HFFc6 (cell line): Measurements from ENCODE around the gene SERPINA12. TPM values are rescaled to one million over a fixed set of nuclear protein-coding genes. Genes with fewer than 3 reads are reported as not detected.

Source experiments
- DNase-seq: peaks from one replicate; pipeline ENCODE4 v3.0.0-alpha.2; 2018
- H3K27ac Mint-ChIP-seq: 2 replicates; pipeline ENCODE4 v1.8.0; 2020; ENCODE audit warnings: mild to moderate bottlenecking, mixed read lengths
- H3K27me3 Mint-ChIP-seq: 2 replicates; pipeline ENCODE4 v1.8.0; 2021; ENCODE audit warnings: mild to moderate bottlenecking, moderate library complexity, mixed read lengths; ENCODE audit not compliant: insufficient read depth
- H3K36me3 Mint-ChIP-seq: 2 replicates; pipeline ENCODE4 v1.8.0; 2021; ENCODE audit warnings: low read depth, mixed read lengths
- H3K4me1 Mint-ChIP-seq: 2 replicates; pipeline ENCODE4 v1.8.0; 2020; ENCODE audit warnings: low read depth, mixed read lengths
- H3K4me3 Mint-ChIP-seq: 2 replicates; pipeline ENCODE4 v1.8.0; 2020; ENCODE audit warnings: mild to moderate bottlenecking, moderate library complexity, mixed read lengths
- H3K9me3 Mint-ChIP-seq: 2 replicates; pipeline ENCODE4 v1.8.0; 2020; ENCODE audit warnings: mild to moderate bottlenecking, mixed read lengths
- total RNA-seq, 6 experiments: library from RNA; stranded (reverse); fragmentation: NEBNext Ultra II Directional; extraction: Animal tissue kit (Norgen Biotek cat#: 25700); gene quantifications; 2 replicates in 1 of 6; 3 replicates in 5 of 6; pipeline ENCODE4 v1.2.3, GENCODE V29; 2021
- TF ChIP-seq, protein P1 (sequence below): fragments of 200-600 bp; sonication (generic); IDR thresholded peaks from 2 replicates; pipeline ENCODE4 v1.5.0; 2021; ENCODE audit warnings: antibody characterized with exemption, mild to moderate bottlenecking

Gene SERPINA12
- total RNA-seq, 6 experiments from 2014 or later = not detected

- H3K27me3 Mint-ChIP-seq = peaks cover 2% of the 10 kb centered on the region
- TF ChIP-seq, protein P1, sequence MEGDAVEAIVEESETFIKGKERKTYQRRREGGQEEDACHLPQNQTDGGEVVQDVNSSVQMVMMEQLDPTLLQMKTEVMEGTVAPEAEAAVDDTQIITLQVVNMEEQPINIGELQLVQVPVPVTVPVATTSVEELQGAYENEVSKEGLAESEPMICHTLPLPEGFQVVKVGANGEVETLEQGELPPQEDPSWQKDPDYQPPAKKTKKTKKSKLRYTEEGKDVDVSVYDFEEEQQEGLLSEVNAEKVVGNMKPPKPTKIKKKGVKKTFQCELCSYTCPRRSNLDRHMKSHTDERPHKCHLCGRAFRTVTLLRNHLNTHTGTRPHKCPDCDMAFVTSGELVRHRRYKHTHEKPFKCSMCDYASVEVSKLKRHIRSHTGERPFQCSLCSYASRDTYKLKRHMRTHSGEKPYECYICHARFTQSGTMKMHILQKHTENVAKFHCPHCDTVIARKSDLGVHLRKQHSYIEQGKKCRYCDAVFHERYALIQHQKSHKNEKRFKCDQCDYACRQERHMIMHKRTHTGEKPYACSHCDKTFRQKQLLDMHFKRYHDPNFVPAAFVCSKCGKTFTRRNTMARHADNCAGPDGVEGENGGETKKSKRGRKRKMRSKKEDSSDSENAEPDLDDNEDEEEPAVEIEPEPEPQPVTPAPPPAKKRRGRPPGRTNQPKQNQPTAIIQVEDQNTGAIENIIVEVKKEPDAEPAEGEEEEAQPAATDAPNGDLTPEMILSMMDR = no peak
- peaks cover 69% of the 10 kb centered on the region for H3K9me3 Mint-ChIP-seq
- no peaks in the 10 kb centered on the region; the same call in 1 of the 2 replicates for H3K36me3 Mint-ChIP-seq
- no peaks in the 10 kb centered on the region for H3K4me1 Mint-ChIP-seq
- no peak overlapping the region for H3K4me3 Mint-ChIP-seq
- DNase-seq = no peak
- H3K27ac Mint-ChIP-seq = no peak overlapping the region
Observed at GRCh38 chr14:94521375-94522114, 12.3 kb upstream of the SERPINA12 start.

GRCh38 chr14:94517641-94518257, 8.5 kb upstream of the SERPINA12 start:
- H3K9me3 Mint-ChIP-seq = peaks cover 65% of the 10 kb centered on the region
- H3K27ac Mint-ChIP-seq = no peak overlapping the region
- H3K27me3 Mint-ChIP-seq = no peaks in the 10 kb centered on the region; the same call in 1 of the 2 replicates
- no peaks in the 10 kb centered on the region; the same call in 1 of the 2 replicates for H3K36me3 Mint-ChIP-seq
- DNase-seq = no peak
- H3K4me1 Mint-ChIP-seq = no peaks in the 10 kb centered on the region
- H3K4me3 Mint-ChIP-seq = no peak overlapping the region
- TF ChIP-seq, protein P1 = no peak

GRCh38 chr14:94517248-94517640, 8.0 kb upstream of the SERPINA12 start:
- DNase-seq = no peak
- H3K4me3 Mint-ChIP-seq = no peak overlapping the region
- H3K36me3 Mint-ChIP-seq = no peaks in the 10 kb centered on the region; the same call in 1 of the 2 replicates
- TF ChIP-seq, protein P1 = no peak
- H3K27ac Mint-ChIP-seq = no peak overlapping the region
- H3K9me3 Mint-ChIP-seq = peaks cover 69% of the 10 kb centered on the region
- H3K4me1 Mint-ChIP-seq = no peaks in the 10 kb centered on the region
- no peaks in the 10 kb centered on the region; the same call in 1 of the 2 replicates for H3K27me3 Mint-ChIP-seq

DNA sequence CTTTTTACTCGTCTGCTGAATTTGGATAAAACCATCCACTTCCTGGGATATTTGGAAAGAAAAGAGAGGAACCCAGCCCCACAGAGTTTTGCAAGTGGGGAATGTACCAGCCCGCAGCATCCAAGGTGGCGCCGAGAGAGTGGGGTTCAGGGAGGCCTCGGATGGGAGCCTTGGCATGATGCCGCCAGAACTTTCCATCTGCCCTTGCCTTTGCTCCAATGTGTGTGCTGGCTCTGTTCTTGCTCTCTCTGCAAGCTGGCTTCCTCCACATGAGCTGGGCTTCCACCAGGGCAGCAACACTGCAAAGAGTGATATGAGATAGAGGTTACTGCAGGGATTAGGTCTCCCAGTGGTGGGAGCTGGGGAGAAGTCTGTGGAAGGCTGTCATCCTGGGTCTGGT, 6.6 kb upstream of the SERPINA12 start:
- H3K4me3 Mint-ChIP-seq = no peak overlapping the region
- no peaks in the 10 kb centered on the region; the same call in 1 of the 2 replicates for H3K36me3 Mint-ChIP-seq
- H3K9me3 Mint-ChIP-seq = peaks cover 73% of the 10 kb centered on the region
- TF ChIP-seq, protein P1 = no peak
- H3K4me1 Mint-ChIP-seq = no peaks in the 10 kb centered on the region
- H3K27ac Mint-ChIP-seq = no peak overlapping the region
- H3K27me3 Mint-ChIP-seq = no peaks in the 10 kb centered on the region
- no peak for DNase-seq

- H3K27me3 Mint-ChIP-seq = no peaks in the 10 kb centered on the region
- peaks cover 76% of the 10 kb centered on the region for H3K9me3 Mint-ChIP-seq
- no peak for DNase-seq
- TF ChIP-seq, protein P1 = no peak
- no peaks in the 10 kb centered on the region for H3K4me1 Mint-ChIP-seq
- no peak overlapping the region for H3K27ac Mint-ChIP-seq
- H3K36me3 Mint-ChIP-seq = no peaks in the 10 kb centered on the region; the same call in 1 of the 2 replicates
- H3K4me3 Mint-ChIP-seq = no peak overlapping the region
Observed at GRCh38 chr14:94515426-94515825, 6.2 kb upstream of the SERPINA12 start.
